Tibial nerve (tissue), 4 donors: Measurements from ENCODE around the gene UBE2H. TPM values are rescaled to one million over a fixed set of nuclear protein-coding genes. Genes with fewer than 3 reads are reported as not detected.
A peak's percentile ranks its signal among the peaks of the same experiment; 100 is the strongest.

Source experiments
- DNase-seq, 2 donors: peaks; one replicate each; pipeline ENCODE4 v3.0.0-alpha.2; 2019; ENCODE audit warnings: low spot score in 2 of 2
- H3K27ac ChIP-seq, 4 donors: fragments of 200-600 bp; sonication (generic) in 3 of 4; one replicate each; pipeline ENCODE4 v1.5.1; 2017 to 2019; ENCODE audit warnings: mild to moderate bottlenecking in 1 of 4
- H3K27me3 ChIP-seq, 2 donors: fragments of 200-600 bp; sonication (generic) in 1 of 2; one replicate each; pipeline versions ENCODE4 v1.5.1 to v1.6.0; 2017 to 2019
- H3K36me3 ChIP-seq, 3 donors: fragments of 200-600 bp; sonication (generic); one replicate each; pipeline ENCODE4 v1.5.1; 2018 to 2019
- H3K4me1 ChIP-seq, 4 donors: fragments of 200-600 bp; sonication (generic) in 3 of 4; one replicate each; pipeline ENCODE4 v1.5.1; 2017 to 2019
- H3K4me3 ChIP-seq, 4 donors: fragments of 200-600 bp; sonication (generic) in 3 of 4; one replicate each; pipeline ENCODE4 v1.5.1; 2017 to 2019; ENCODE audit warnings: mild to moderate bottlenecking in 1 of 4, moderate library complexity in 1 of 4
- H3K9me3 ChIP-seq, 4 donors: fragments of 200-600 bp; sonication (generic) in 3 of 4; one replicate each; pipeline ENCODE4 v1.5.1; 2017 to 2019
- CTCF ChIP-seq, 5 experiments: fragments of 200-600 bp in 3 of 5; fragments of 450-650 bp in 2 of 5; sonication (generic) in 3 of 5; IDR thresholded peaks; one replicate each; pipeline ENCODE4 v1.5.1; 2016 to 2019; ENCODE audit warnings: antibody characterized with exemption in 5 of 5, mild to moderate bottlenecking in 3 of 5, moderate library complexity in 2 of 5
- EP300 ChIP-seq, 2 donors: sonication (generic); formaldehyde crosslinking; IDR thresholded peaks; one replicate each; pipeline ENCODE4 v1.6.1; 2017; ENCODE audit warnings: antibody characterized with exemption in 2 of 2, mild to moderate bottlenecking in 1 of 2
- POLR2A ChIP-seq, 2 donors: fragments of 450-650 bp; IDR thresholded peaks; one replicate each; pipeline ENCODE4 v1.6.1; 2017; ENCODE audit warnings: antibody characterized with exemption in 2 of 2, mild to moderate bottlenecking in 2 of 2, moderate library complexity in 2 of 2
- WGBS, 2 donors: methylation state at CpG; one replicate each; pipeline ENCODE4 v1.1.5; 2018; 5-methylcytosine and 5-hydroxymethylcytosine counted together
- total RNA-seq, 4 donors: library from RNA; depleted of rRNA; stranded (reverse); fragments of >200 nt; gene quantifications; one replicate each; pipeline ENCODE4 v1.1.0, GENCODE V29; 2016

The UBE2H gene
- total RNA-seq, 4 donors from 2014 or later = 69.6 to 92.3 (median 80.9) TPM

- WGBS, 2 donors = 68 to 70% methylated on average over 8 of the region's 8 CpGs
- Histone ChIP-seq H3K36me3 (peaks cover 0 to 8% (median 0%) of the 10 kb centered on the region in 3 donors), H3K4me3 (no peak overlapping the region), H3K27ac (peak overlapping the region in 2 of 4 donors; percentile 97 to 99), H3K9me3 (no peaks in the 10 kb centered on the region), H3K4me1 (peaks cover 0 to 39% (median 28%) of the 10 kb centered on the region in 4 donors), H3K27me3 (no peaks in the 10 kb centered on the region)
- no peak for TF ChIP-seq EP300 (IDR thresholded peaks at IDR 0.05)
- TF ChIP-seq POLR2A (IDR thresholded peaks at IDR 0.05) = no peak
- no peak for TF ChIP-seq CTCF (IDR thresholded peaks at IDR 0.05)
- no peak for DNase-seq
Measured at GRCh38 chr7:129947701-129948100, 5.1 kb downstream of the UBE2H start.

- peaks cover 0 to 39% (median 28%) of the 10 kb centered on the region in 4 donors for H3K4me1 ChIP-seq
- WGBS, 2 donors = 63 to 66% methylated on average over 3 of the region's 3 CpGs
Measured at GRCh38 chr7:129947049-129947448, 5.7 kb downstream of the UBE2H start.

GRCh38 chr7:129946282-129946681 is 6.5 kb downstream of the UBE2H start:
- Histone ChIP-seq H3K4me3 (no peak overlapping the region), H3K9me3 (no peaks in the 10 kb centered on the region), H3K27ac (no peak overlapping the region), H3K4me1 (peaks cover 0 to 39% (median 28%) of the 10 kb centered on the region in 4 donors), H3K36me3 (peaks cover 0 to 8% (median 0%) of the 10 kb centered on the region in 3 donors), H3K27me3 (no peaks in the 10 kb centered on the region)
- 96 to 99% methylated on average over 5 of the region's 5 CpGs for WGBS, 2 donors
- TF ChIP-seq EP300 (IDR thresholded peaks at IDR 0.05) (no peak), CTCF (IDR thresholded peaks at IDR 0.05) (no peak), POLR2A (IDR thresholded peaks at IDR 0.05) (no peak)
- no peak for DNase-seq

More at GRCh38 chr7:129947049-129947448, 5.7 kb downstream of the UBE2H start:
- no peak overlapping the region for H3K4me3 ChIP-seq
- H3K36me3 ChIP-seq = peaks cover 0 to 8% (median 0%) of the 10 kb centered on the region in 3 donors
- no peak for DNase-seq
- H3K9me3 ChIP-seq = no peaks in the 10 kb centered on the region
- H3K27ac ChIP-seq = peak overlapping the region in 2 of 4 donors; percentile 97 to 99
- TF ChIP-seq CTCF (IDR thresholded peaks at IDR 0.05) (no peak), POLR2A (IDR thresholded peaks at IDR 0.05) (no peak), EP300 (IDR thresholded peaks at IDR 0.05) (no peak)
- no peaks in the 10 kb centered on the region for H3K27me3 ChIP-seq

- Histone ChIP-seq H3K4me1 (peaks cover 0 to 24% (median 10%) of the 10 kb centered on the region in 4 donors), H3K27ac (no peak overlapping the region), H3K27me3 (no peaks in the 10 kb centered on the region), H3K9me3 (no peaks in the 10 kb centered on the region), H3K4me3 (no peak overlapping the region), H3K36me3 (peaks cover 0 to 8% (median 0%) of the 10 kb centered on the region in 3 donors)
- no peak for DNase-seq
- TF ChIP-seq EP300 (IDR thresholded peaks at IDR 0.05) = no peak
- no peak for TF ChIP-seq CTCF (IDR thresholded peaks at IDR 0.05)
- no peak for TF ChIP-seq POLR2A (IDR thresholded peaks at IDR 0.05)
- WGBS, 2 donors = 93% methylated on average over 6 of the region's 6 CpGs
Measured at GRCh38 chr7:129943352-129943751, 9.4 kb downstream of the UBE2H start.

GRCh38 chr7:129940329-129940728 is 12.4 kb downstream of the UBE2H start:
- H3K27me3 ChIP-seq = no peaks in the 10 kb centered on the region
- 85 to 88% methylated on average over 2 of the region's 2 CpGs for WGBS, 2 donors
- peaks cover 0 to 12% (median 0%) of the 10 kb centered on the region in 3 donors for H3K36me3 ChIP-seq
- peaks cover 0 to 9% (median 0%) of the 10 kb centered on the region in 4 donors for H3K4me1 ChIP-seq
- H3K9me3 ChIP-seq = no peaks in the 10 kb centered on the region
- TF ChIP-seq POLR2A (IDR thresholded peaks at IDR 0.05) (no peak), EP300 (IDR thresholded peaks at IDR 0.05) (no peak), CTCF (IDR thresholded peaks at IDR 0.05) (no peak)
- no peak for DNase-seq
- no peak overlapping the region for H3K4me3 ChIP-seq
- H3K27ac ChIP-seq = no peak overlapping the region
